ENCODE measurements around the gene OR1C1.
"Not testable (repeated sequence)": the region's sequence is repeated elsewhere in the genome, so short reads cannot be mapped to it uniquely, and the experiment has no call there.

Gene OR1C1, protein sequence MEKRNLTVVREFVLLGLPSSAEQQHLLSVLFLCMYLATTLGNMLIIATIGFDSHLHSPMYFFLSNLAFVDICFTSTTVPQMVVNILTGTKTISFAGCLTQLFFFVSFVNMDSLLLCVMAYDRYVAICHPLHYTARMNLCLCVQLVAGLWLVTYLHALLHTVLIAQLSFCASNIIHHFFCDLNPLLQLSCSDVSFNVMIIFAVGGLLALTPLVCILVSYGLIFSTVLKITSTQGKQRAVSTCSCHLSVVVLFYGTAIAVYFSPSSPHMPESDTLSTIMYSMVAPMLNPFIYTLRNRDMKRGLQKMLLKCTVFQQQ

GRCh38 chr1:247760456-247760855 is at the start of gene OR1C1:
TSS of gene OR1C1 (minus strand) at chr1:247760556. CDS start at chr1:247758406, 2,150 bp downstream.
- DNase-seq: no peak

DNA sequence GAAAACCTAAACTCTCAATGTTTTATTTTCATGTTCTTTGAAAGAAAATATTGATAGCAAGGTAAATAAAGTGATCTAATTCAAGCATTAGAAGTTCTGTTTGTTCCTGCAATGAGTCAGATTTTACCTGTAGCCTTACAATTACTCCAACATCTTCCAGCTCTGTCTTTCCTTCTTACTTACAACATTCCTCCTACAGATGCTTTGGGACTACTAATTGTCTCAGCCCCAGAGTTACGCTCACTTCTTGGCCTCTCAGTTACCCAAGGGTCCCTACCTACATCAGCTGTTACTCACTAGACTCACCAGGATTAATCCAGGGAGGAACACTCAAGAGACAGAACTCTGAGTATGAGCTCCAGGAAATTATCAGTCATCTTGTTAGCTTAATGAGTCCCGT is 37.2 kb upstream of the OR1C1 start:
- DNase-seq: no peak

- no peak for DNase-seq
These were observed 9.2 kb upstream of the OR1C1 start for GRCh38 chr1:247769603-247770002.

- DNase-seq: not testable (repeated sequence)
These were observed 6.0 kb downstream of the OR1C1 start for GRCh38 chr1:247754311-247754710.

- no peak for DNase-seq
These were observed 10.5 kb downstream of the OR1C1 start for GRCh38 chr1:247749870-247750269.

GRCh38 chr1:247748041-247748440 is 12.3 kb downstream of the OR1C1 start, which contains the start of gene OR14A2:
TSS of gene OR14A2 (minus strand) at chr1:247748141.
- no peak for DNase-seq

DNA sequence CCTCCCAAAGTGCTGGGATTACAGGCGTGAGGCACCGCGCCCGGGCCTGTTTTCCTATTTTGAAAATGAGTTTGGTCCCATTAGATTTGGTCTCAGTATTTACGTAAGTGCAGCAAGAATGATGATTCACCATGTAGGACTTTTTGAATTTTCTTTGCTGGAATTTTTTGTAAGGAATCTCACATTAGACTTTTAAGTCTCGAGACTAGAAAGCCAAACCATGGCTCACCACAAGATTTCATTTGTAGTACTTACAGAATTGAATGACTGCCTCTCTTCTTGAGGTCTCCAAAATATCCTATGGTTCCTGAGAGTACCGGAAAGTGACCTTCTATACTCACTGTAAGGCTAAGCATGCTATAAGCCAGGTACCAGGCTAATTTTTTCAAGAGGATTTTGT is 12.7 kb downstream of the OR1C1 start:
- no peak for DNase-seq

- no peak for DNase-seq
These were observed 13.9 kb downstream of the OR1C1 start for GRCh38 chr1:247746391-247746935.

DNA sequence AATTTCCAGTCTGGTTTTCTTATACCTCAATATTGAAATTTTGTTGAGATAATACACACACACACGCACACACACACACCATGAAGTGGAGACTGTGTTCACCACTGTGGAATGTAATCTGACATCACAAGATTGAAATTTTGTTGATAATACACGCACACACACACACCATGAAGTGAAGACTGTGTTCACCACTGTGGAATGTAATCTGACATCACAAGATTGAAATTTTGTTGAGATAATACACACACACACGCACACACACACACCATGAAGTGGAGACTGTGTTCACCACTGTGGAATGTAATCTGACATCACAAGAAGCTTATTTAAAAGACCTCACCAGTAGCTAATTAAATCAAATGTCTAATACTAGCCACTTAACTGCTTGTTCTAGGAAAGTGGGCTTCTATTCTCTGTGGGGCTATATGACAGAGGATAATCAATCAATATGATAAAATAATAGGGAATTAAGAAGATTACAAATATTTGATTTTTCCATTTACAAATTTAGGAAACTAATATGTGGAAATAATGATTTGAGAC is 18.1 kb downstream of the OR1C1 start:
- DNase-seq: not testable (repeated sequence)

DNA sequence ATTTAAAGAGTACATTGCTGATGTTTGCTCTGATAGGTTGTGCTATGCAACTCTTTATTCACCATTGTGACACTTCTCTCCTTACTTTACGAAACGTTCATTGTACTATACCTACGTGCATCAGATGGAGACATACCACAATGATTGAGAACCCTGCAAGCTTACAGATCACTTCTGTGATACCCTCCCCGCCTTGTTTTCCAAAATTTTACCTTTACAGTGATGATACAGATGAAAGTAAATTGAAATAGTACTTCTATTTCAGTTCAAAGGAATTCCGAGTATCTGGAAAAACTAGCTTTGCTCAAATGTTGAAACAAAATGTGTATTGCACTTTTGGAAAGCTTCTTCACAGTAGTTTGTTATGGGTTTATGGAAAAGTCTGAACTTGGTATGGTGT is 18.6 kb downstream of the OR1C1 start:
- no peak for DNase-seq

DNA sequence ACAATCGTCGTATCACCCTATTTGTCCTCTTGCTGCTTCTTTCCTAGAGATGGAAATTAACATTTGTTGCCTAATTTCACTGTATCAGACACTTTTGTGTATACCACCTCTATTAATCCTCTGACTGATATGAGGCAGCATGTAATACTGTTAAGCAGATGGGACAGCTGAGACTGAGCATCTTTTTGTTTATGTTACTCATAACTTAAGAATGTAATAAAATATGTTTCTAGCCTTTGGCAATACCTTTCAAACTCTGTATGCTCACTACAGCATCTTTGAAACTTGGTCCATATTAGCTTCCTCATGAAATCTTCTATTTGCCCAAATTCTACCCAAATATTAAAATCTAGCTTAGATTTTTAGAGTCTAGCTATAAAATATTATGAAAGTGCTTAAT is 19.6 kb downstream of the OR1C1 start:
- no peak for DNase-seq

DNA sequence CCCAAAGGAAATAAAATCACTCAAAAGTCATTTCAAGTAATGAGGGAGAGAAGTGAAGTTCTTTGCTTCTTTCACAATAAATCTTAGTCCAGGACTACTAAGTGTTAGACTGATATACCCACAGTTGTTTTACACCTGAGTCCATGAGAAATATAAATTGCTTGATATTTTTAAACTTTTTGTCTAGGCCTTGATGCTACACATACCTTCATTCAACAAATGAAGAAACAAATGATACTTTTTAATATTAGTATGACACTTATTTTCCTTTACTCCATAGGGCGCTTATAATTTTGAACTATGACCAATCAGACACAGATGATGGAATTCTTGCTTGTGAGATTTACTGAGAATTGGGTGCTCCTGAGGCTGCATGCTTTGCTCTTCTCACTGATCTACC is 22.0 kb downstream of the OR1C1 start, which contains the start of gene OR14K1:
Gene OR14K1 (plus strand): TSS at position 301 of the 400 bp plus-strand sequence. CDS start 0 bp downstream, at position 301.
- no peak for DNase-seq

GRCh38 chr1:247721222-247721621 is 39.1 kb downstream of the OR1C1 start:
- no peak for DNase-seq

- no peak for DNase-seq
These were observed 43.8 kb downstream of the OR1C1 start, which contains the start of gene OR6F1 for GRCh38 chr1:247716546-247716945. TSS of gene OR6F1 (minus strand) at chr1:247716646. CDS start at chr1:247712755, 3,891 bp downstream.

- DNase-seq: no peak
These were observed 46.6 kb downstream of the OR1C1 start for GRCh38 chr1:247713753-247714152.

DNA sequence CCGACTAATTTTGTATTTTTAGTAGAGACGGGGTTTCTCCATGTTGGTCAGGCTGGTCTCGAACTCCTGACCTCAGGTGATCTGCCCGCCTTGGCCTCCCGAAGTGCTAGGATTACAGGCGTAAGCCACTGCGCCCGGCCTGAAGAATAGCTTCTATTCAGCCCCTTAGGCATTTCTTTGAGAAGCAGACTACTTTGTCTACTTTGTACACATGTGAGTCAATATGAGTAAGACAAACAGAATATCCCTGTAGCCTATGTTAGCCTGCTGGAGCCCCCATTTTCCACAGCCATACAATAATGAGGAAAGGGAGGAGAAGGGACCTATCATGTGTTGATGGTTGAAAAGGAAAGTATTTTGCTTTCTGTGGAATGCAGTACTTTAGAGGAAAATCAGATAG is 49.7 kb downstream of the OR1C1 start:
- not testable (repeated sequence) for DNase-seq

All from NCI-H1436 (cell line).